NCI-H1048 (cell line): ENCODE results near the gene CTPS1.
A peak's percentile ranks its signal among the peaks of the same experiment; 100 is the strongest.

Source experiments
- DNase-seq: peaks from one replicate; lab custom pipeline; 2025; lab: John Stamatoyannopoulos, UW

Gene CTPS1

GRCh38 chr1:40979241-40980067 lies at the start of gene CTPS1:
CTPS1 (plus strand) TSS chr1:40979696; CDS start chr1:40983291, 3,595 bp downstream.
- peak; percentile 73 for DNase-seq

- no peak for DNase-seq
These were observed 49.1 kb upstream of the CTPS1 start for GRCh38 chr1:40930174-40930964.

- DNase-seq, result no peak
These were observed 47.9 kb upstream of the CTPS1 start for GRCh38 chr1:40931601-40932000.

GRCh38 chr1:40932006-40932405 lies 47.5 kb upstream of the CTPS1 start:
- DNase-seq, result no peak

GRCh38 chr1:40936931-40937339 lies 42.6 kb upstream of the CTPS1 start:
- no peak for DNase-seq

- no peak for DNase-seq
These were observed 41.1 kb upstream of the CTPS1 start for GRCh38 chr1:40938393-40938792.

- DNase-seq, result no peak
These were observed 40.0 kb upstream of the CTPS1 start for GRCh38 chr1:40939320-40940059.

- DNase-seq, result no peak
These were observed 35.2 kb upstream of the CTPS1 start for GRCh38 chr1:40944326-40944725.

GRCh38 chr1:40944841-40945430 lies 34.6 kb upstream of the CTPS1 start:
- DNase-seq, result no peak

GRCh38 chr1:40945491-40945973 lies 34.0 kb upstream of the CTPS1 start:
- DNase-seq, result no peak

- no peak for DNase-seq
These were observed 30.6 kb upstream of the CTPS1 start for GRCh38 chr1:40948741-40949443.

- no peak for DNase-seq
These were observed 29.9 kb upstream of the CTPS1 start for GRCh38 chr1:40949563-40949962.

GRCh38 chr1:40951943-40952743 lies 27.4 kb upstream of the CTPS1 start:
- peak; percentile 20 for DNase-seq

- DNase-seq, result no peak
These were observed 26.7 kb upstream of the CTPS1 start for GRCh38 chr1:40952744-40953315.

GRCh38 chr1:40954626-40955025 lies 24.9 kb upstream of the CTPS1 start:
- no peak for DNase-seq

GRCh38 chr1:40955266-40955665 lies 24.2 kb upstream of the CTPS1 start:
- DNase-seq, result no peak

GRCh38 chr1:40956407-40956806 lies 23.1 kb upstream of the CTPS1 start:
- no peak for DNase-seq

GRCh38 chr1:40958210-40958609 lies 21.3 kb upstream of the CTPS1 start:
- no peak for DNase-seq

- no peak for DNase-seq
These were observed 14.0 kb upstream of the CTPS1 start for GRCh38 chr1:40965531-40965930.

- DNase-seq, result no peak
These were observed 13.1 kb upstream of the CTPS1 start for GRCh38 chr1:40966417-40966816.
